IPS DF 6.9 (cell line): Measurements from ENCODE around the gene TSKU.

ENCODE experiments used
- DNase-seq: peaks from one replicate; pipeline ENCODE4 v3.0.0-alpha.2; 2013; ENCODE audit warnings: low read depth, low spot score
- H3K27ac ChIP-seq: one replicate; pipeline ENCODE4 v1.5.1; 2013; ENCODE audit warnings: low read length, control low read depth
- H3K27me3 ChIP-seq: 2 replicates; pipeline ENCODE4 v1.6.1; 2013; ENCODE audit warnings: mild to moderate bottlenecking, low read length; ENCODE audit not compliant: control insufficient read depth, insufficient read depth
- H3K36me3 ChIP-seq: 2 replicates; pipeline ENCODE4 v1.6.1; 2013; ENCODE audit warnings: low read length; ENCODE audit not compliant: control insufficient read depth, insufficient read depth
- H3K4me1 ChIP-seq: 2 replicates; pipeline ENCODE4 v1.6.1; 2013; ENCODE audit warnings: low read length; ENCODE audit not compliant: control insufficient read depth, insufficient read depth
- H3K4me3 ChIP-seq: 2 replicates; pipeline ENCODE4 v1.5.1; 2013; ENCODE audit warnings: mild to moderate bottlenecking, low read length
- H3K9me3 ChIP-seq: 2 replicates; pipeline ENCODE4 v1.6.1; 2013; ENCODE audit warnings: low read length, inconsistent platforms; ENCODE audit not compliant: control insufficient read depth, insufficient read depth
- WGBS: extraction: QIAGEN DNeasy Blood & Tissue Kit; methylation state at CpG from one replicate; pipeline ENCODE4 v1.1.7; 2013; ENCODE audit warnings: mixed read lengths, missing lambda C conversion rate; ENCODE audit not compliant: insufficient read length, insufficient coverage; 5-methylcytosine and 5-hydroxymethylcytosine counted together

The TSKU gene

GRCh38 chr11:76796511-76797198, 13.5 kb downstream of the TSKU start:
- Histone ChIP-seq H3K4me3 (no peak overlapping the region), H3K9me3 (no peaks in the 10 kb centered on the region), H3K36me3 (peaks cover 13% of the 10 kb centered on the region), H3K27ac (no peak overlapping the region), H3K4me1 (peaks cover 5% of the 10 kb centered on the region), H3K27me3 (no peaks in the 10 kb centered on the region)
- no peak for DNase-seq
- no CpG with 5 or more reads among the region's 20 CpGs for WGBS

GRCh38 chr11:76797341-76798201, 14.4 kb downstream of the TSKU start:
- Histone ChIP-seq H3K4me3 (no peak overlapping the region), H3K4me1 (peaks cover 5% of the 10 kb centered on the region), H3K36me3 (peaks cover 13% of the 10 kb centered on the region), H3K27me3 (no peaks in the 10 kb centered on the region), H3K9me3 (no peaks in the 10 kb centered on the region), H3K27ac (no peak overlapping the region)
- WGBS: no CpG with 5 or more reads among the region's 11 CpGs
- DNase-seq: no peak

GRCh38 chr11:76798202-76798581, 15.0 kb downstream of the TSKU start:
- Histone ChIP-seq H3K27ac (no peak overlapping the region), H3K9me3 (no peaks in the 10 kb centered on the region), H3K27me3 (no peaks in the 10 kb centered on the region), H3K4me1 (peaks cover 3% of the 10 kb centered on the region), H3K4me3 (no peak overlapping the region), H3K36me3 (peaks cover 13% of the 10 kb centered on the region)
- DNase-seq: no peak
- WGBS: no CpG with 5 or more reads among the region's 5 CpGs

- H3K27ac ChIP-seq: no peak overlapping the region
- no peaks in the 10 kb centered on the region for H3K27me3 ChIP-seq
- H3K36me3 ChIP-seq: peaks cover 13% of the 10 kb centered on the region
- H3K4me3 ChIP-seq: no peak overlapping the region
- no CpG with 5 or more reads among the region's 9 CpGs for WGBS
- H3K4me1 ChIP-seq: peaks cover 2% of the 10 kb centered on the region; the same call in 1 of the 2 replicates
- no peaks in the 10 kb centered on the region for H3K9me3 ChIP-seq
- DNase-seq: no peak
Observed at GRCh38 chr11:76798671-76799065, 15.5 kb downstream of the TSKU start.

- Histone ChIP-seq H3K9me3 (no peaks in the 10 kb centered on the region), H3K27ac (no peak overlapping the region), H3K36me3 (peaks cover 13% of the 10 kb centered on the region), H3K4me1 (0 out of 2 replicates have a peak, but pooled peaks cover under 1% of the 10 kb centered on the region), H3K4me3 (peak overlapping the region; percentile 1; the same call in 1 of the 2 replicates), H3K27me3 (no peaks in the 10 kb centered on the region)
- WGBS: no CpG with 5 or more reads among the region's 47 CpGs
- peak; percentile 76 for DNase-seq
Observed at GRCh38 chr11:76799066-76799804, 16.1 kb downstream of the TSKU start.

- no peak for DNase-seq
- peaks cover 12% of the 10 kb centered on the region for H3K36me3 ChIP-seq
- no peaks in the 10 kb centered on the region for H3K27me3 ChIP-seq
- no peaks in the 10 kb centered on the region for H3K4me1 ChIP-seq
- H3K4me3 ChIP-seq: no peak overlapping the region
- H3K27ac ChIP-seq: no peak overlapping the region
- WGBS: no CpG with 5 or more reads among the region's 9 CpGs
- no peaks in the 10 kb centered on the region for H3K9me3 ChIP-seq
Observed at GRCh38 chr11:76800466-76801200, 17.5 kb downstream of the TSKU start.

- no peaks in the 10 kb centered on the region for H3K9me3 ChIP-seq
- DNase-seq: no peak
- no peaks in the 10 kb centered on the region for H3K27me3 ChIP-seq
- H3K36me3 ChIP-seq: peaks cover 7% of the 10 kb centered on the region; the same call in 1 of the 2 replicates
- no peak overlapping the region for H3K4me3 ChIP-seq
- no peaks in the 10 kb centered on the region for H3K4me1 ChIP-seq
- no peak overlapping the region for H3K27ac ChIP-seq
- WGBS: no CpG with 5 or more reads among the region's 2 CpGs
Observed at GRCh38 chr11:76801225-76801624, 18.1 kb downstream of the TSKU start.

- WGBS: no CpG with 5 or more reads among the region's 2 CpGs
- H3K36me3 ChIP-seq: peaks cover 1% of the 10 kb centered on the region; the same call in 1 of the 2 replicates
- DNase-seq: no peak
- H3K4me3 ChIP-seq: no peak overlapping the region
- no peaks in the 10 kb centered on the region for H3K27me3 ChIP-seq
- H3K4me1 ChIP-seq: no peaks in the 10 kb centered on the region
- H3K9me3 ChIP-seq: no peaks in the 10 kb centered on the region
- no peak overlapping the region for H3K27ac ChIP-seq
Observed at GRCh38 chr11:76801736-76802135, 18.6 kb downstream of the TSKU start.

GRCh38 chr11:76802151-76802550, 19.0 kb downstream of the TSKU start:
- Histone ChIP-seq H3K4me1 (no peaks in the 10 kb centered on the region), H3K4me3 (no peak overlapping the region), H3K27me3 (no peaks in the 10 kb centered on the region), H3K27ac (no peak overlapping the region), H3K9me3 (no peaks in the 10 kb centered on the region), H3K36me3 (no peaks in the 10 kb centered on the region)
- WGBS: no CpG with 5 or more reads among the region's 3 CpGs
- DNase-seq: no peak

GRCh38 chr11:76802621-76803020, 19.5 kb downstream of the TSKU start:
- Histone ChIP-seq H3K9me3 (no peaks in the 10 kb centered on the region), H3K27ac (no peak overlapping the region), H3K36me3 (no peaks in the 10 kb centered on the region), H3K4me3 (no peak overlapping the region), H3K27me3 (no peaks in the 10 kb centered on the region), H3K4me1 (no peaks in the 10 kb centered on the region)
- WGBS: no CpG with 5 or more reads among the region's 4 CpGs
- DNase-seq: no peak
